Rectal smooth muscle tissue (tissue), 1 donor: ENCODE measurements around the gene HEATR5A.
A peak's percentile ranks its signal among the peaks of the same experiment; 100 is the strongest.
"Not testable (repeated sequence)": the region's sequence is repeated elsewhere in the genome, so short reads cannot be mapped to it uniquely, and the experiment has no call there.

ENCODE experiments used
- H3K27ac ChIP-seq: one replicate; pipeline ENCODE4 v1.7.0; 2013; ENCODE audit warnings: low read depth, low read length, inconsistent platforms
- H3K27me3 ChIP-seq: one replicate; pipeline ENCODE4 v1.7.0; 2013; ENCODE audit warnings: low read length; ENCODE audit not compliant: control insufficient read depth, insufficient read depth
- H3K36me3 ChIP-seq: one replicate; pipeline ENCODE4 v1.7.0; 2013; ENCODE audit warnings: low read length; ENCODE audit not compliant: control insufficient read depth, insufficient read depth
- H3K4me1 ChIP-seq: one replicate; pipeline ENCODE4 v1.7.0; 2013; ENCODE audit warnings: low read length; ENCODE audit not compliant: control insufficient read depth, insufficient read depth
- H3K4me3 ChIP-seq: one replicate; pipeline ENCODE4 v1.7.0; 2013; ENCODE audit warnings: low read length
- H3K9ac ChIP-seq: one replicate; pipeline ENCODE4 v1.7.0; 2013; ENCODE audit warnings: low read length

The HEATR5A gene

GRCh38 chr14:31420319-31421111 is at the start of gene HEATR5A:
Gene HEATR5A (minus strand): TSS chr14:31420550. CDS start chr14:31402975, 17,575 bp downstream.
- H3K27ac ChIP-seq, result peak within 1 kb of the TSS; percentile 63
- no peaks in the 10 kb centered on the region for H3K27me3 ChIP-seq
- peak within 1 kb of the TSS; percentile 75 for H3K4me3 ChIP-seq
- H3K9ac ChIP-seq, result peak within 1 kb of the TSS; percentile 87
- peaks cover 8% of the 10 kb centered on the region for H3K4me1 ChIP-seq
- no peaks in the 10 kb centered on the region for H3K36me3 ChIP-seq

DNA sequence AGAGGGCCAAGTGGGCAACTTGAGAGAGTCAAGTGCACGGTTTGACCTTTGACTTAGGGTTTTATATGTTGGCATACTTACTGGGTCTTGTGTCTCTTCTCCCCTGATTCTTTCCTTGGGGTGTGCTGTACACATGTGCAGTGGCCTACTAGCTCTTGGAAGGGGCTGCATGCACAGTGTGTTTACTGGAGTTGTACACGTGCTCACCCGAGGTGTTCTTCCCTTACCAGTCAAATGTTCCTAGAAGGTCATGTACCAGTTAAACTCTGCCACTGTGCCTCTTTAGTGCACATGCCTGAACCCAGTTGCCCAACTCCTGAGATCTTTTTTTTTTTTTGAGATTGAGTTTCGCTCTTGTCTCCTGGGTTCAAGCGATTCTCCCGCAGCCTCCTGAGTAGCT is 46.2 kb upstream of the HEATR5A start:
- peaks cover 3% of the 10 kb centered on the region for H3K4me1 ChIP-seq
- H3K4me3 ChIP-seq, result no peak overlapping the region

DNA sequence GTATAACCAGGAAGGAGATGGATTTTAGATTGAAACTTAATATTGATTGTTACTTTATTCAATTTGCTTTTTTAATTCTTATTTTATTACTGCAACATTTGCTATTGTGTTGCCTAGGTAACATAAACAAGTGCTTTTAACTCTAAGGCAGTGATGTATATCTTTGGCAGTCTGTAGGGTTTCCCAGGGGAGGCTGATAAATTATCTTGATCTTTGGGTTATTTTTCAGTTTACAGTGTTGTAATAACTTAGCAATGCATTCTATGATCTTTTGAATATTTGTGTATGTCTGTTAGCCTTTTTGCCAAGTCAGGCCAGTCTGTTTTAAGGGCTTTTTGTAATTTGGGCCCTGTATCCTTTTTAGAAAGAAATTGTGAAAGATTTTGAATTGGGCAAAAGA is 44.8 kb upstream of the HEATR5A start:
- H3K36me3 ChIP-seq, result no peaks in the 10 kb centered on the region
- no peak overlapping the region for H3K27ac ChIP-seq
- H3K4me1 ChIP-seq, result peaks cover 3% of the 10 kb centered on the region
- H3K9ac ChIP-seq, result no peak overlapping the region
- no peak overlapping the region for H3K4me3 ChIP-seq
- no peaks in the 10 kb centered on the region for H3K27me3 ChIP-seq

More for the DNA sequence above, 46.2 kb upstream of the HEATR5A start:
- no peak overlapping the region for H3K9ac ChIP-seq
- no peaks in the 10 kb centered on the region for H3K36me3 ChIP-seq
- no peak overlapping the region for H3K27ac ChIP-seq
- H3K27me3 ChIP-seq, result no peaks in the 10 kb centered on the region

- not testable (repeated sequence) for H3K9ac ChIP-seq, H3K27ac ChIP-seq, H3K4me1 ChIP-seq, H3K36me3 ChIP-seq, H3K4me3 ChIP-seq, H3K27me3 ChIP-seq
Observed at GRCh38 chr14:31462450-31462849, 42.1 kb upstream of the HEATR5A start.

DNA sequence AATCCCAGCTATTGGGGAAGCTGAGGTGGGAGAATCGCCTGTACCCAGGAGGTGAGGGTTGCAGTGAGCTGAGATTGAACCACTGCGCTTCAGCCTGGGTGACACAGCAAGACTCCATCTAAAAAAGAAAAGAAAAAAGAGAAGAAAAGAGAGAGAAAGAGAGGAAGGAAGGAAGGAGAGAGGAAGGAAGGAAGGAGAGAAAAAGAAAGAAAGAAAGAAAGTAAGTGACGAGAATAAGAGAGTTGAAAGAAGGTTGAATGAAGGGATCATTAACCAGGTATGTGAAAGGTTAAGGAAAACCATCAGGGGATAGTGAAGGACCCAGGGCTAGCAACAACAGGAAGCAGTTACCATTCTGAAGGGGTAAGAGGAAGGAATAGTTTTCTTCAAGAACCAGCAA is 41.2 kb upstream of the HEATR5A start:
- peaks cover 3% of the 10 kb centered on the region for H3K4me1 ChIP-seq
- H3K4me3 ChIP-seq, result no peak overlapping the region
- H3K27me3 ChIP-seq, result no peaks in the 10 kb centered on the region
- no peak overlapping the region for H3K9ac ChIP-seq
- no peak overlapping the region for H3K27ac ChIP-seq
- no peaks in the 10 kb centered on the region for H3K36me3 ChIP-seq

DNA sequence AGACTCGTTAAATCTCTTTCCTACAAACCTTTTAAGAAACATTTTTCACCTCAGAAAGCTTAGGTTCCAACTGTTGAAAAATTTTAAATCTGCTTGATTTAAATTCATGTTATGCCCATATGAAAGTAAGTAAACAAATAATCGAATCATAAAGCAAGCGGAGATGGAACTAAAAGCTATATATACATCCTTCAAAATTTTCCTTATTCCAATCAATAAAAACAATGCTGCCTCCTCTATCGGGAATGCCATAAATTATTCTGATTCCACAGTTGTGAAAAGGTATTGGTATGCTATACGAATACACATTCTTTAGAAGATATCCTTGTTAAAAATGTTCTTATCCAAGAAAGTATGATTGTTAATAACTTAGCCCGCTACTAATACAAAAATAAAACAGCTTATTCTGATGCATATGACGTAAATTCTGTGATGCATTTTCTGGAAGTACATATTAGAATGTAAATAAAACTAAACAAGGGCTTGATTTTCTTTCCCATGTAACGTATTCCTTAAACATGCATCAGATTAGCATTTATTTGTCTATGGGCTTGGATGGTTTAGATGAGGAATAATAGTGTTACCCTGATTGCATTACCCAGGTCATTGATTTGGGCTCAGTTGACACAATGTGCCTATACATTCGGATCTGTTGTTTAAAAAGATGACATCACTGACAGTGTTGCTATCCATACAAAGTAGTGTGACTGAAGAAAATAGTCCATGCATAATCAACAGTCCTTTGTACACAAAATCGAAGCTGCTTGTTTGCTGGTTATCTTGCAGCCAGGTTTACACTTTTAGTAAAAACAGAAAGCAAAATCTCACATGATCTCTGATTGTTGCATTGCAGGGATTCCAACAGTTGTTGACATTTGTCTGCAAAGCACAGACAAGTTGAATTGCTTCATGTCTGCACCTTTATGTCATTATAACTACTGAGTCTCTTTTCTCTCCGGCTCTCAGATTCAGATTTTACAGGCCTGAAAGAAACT is 37.6 kb upstream of the HEATR5A start:
- H3K4me1 ChIP-seq, result no peaks in the 10 kb centered on the region
- peak overlapping the region; percentile 78 for H3K4me3 ChIP-seq
- no peak overlapping the region for H3K9ac ChIP-seq
- no peaks in the 10 kb centered on the region for H3K27me3 ChIP-seq
- H3K27ac ChIP-seq, result peak overlapping the region; percentile 84
- no peaks in the 10 kb centered on the region for H3K36me3 ChIP-seq

GRCh38 chr14:31456841-31457664 is 36.7 kb upstream of the HEATR5A start, which contains the start of gene DTD2:
Gene DTD2 (minus strand): TSS chr14:31457506. CDS start chr14:31457393, 113 bp downstream.
- Histone ChIP-seq H3K27ac (peak within 1 kb of the TSS; percentile 84), H3K36me3 (no peaks in the 10 kb centered on the region), H3K9ac (peak within 1 kb of the TSS; percentile 82), H3K4me1 (no peaks in the 10 kb centered on the region), H3K27me3 (no peaks in the 10 kb centered on the region), H3K4me3 (peak within 1 kb of the TSS; percentile 78)

DNA sequence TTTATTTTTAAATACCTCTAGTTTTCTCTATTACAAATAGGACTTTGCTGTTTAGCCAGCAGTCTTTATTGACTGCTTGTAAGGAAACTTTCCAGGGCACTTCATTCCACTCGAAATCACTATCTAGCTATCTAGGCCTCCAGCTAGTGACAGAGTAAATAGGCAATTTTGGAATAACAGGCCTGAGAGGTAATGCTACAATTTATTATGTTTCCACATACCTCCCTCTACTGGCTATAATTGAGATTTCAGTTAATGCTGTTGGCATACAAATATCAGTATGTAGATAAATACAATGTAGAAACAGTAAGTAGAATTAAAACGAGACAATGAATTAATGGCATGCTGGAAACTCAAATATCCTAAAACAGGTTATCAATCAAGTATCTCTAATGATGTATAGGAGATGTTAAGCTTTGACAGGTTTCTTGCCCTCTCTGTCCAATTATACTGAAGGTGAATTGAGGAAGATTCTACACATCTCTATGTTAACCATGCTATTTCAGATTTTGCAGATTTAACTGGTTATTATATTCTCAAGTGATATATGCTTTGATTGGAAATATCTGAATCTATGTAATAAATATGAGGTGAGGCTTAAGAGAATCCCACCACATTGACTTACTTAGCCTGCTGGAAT is 29.7 kb upstream of the HEATR5A start:
- H3K4me1 ChIP-seq, result no peaks in the 10 kb centered on the region
- no peak overlapping the region for H3K4me3 ChIP-seq
- no peaks in the 10 kb centered on the region for H3K36me3 ChIP-seq
- H3K27ac ChIP-seq, result no peak overlapping the region
- H3K27me3 ChIP-seq, result no peaks in the 10 kb centered on the region
- no peak overlapping the region for H3K9ac ChIP-seq

- Histone ChIP-seq H3K27ac (no peak overlapping the region), H3K36me3 (no peaks in the 10 kb centered on the region), H3K4me1 (no peaks in the 10 kb centered on the region), H3K27me3 (no peaks in the 10 kb centered on the region), H3K4me3 (no peak overlapping the region), H3K9ac (no peak overlapping the region)
Observed at GRCh38 chr14:31449136-31449535, 28.8 kb upstream of the HEATR5A start.

- Histone ChIP-seq H3K9ac (no peak overlapping the region), H3K27ac (no peak overlapping the region), H3K36me3 (no peaks in the 10 kb centered on the region), H3K4me3 (no peak overlapping the region), H3K4me1 (no peaks in the 10 kb centered on the region), H3K27me3 (no peaks in the 10 kb centered on the region)
Observed at GRCh38 chr14:31445703-31446102, 25.4 kb upstream of the HEATR5A start.

DNA sequence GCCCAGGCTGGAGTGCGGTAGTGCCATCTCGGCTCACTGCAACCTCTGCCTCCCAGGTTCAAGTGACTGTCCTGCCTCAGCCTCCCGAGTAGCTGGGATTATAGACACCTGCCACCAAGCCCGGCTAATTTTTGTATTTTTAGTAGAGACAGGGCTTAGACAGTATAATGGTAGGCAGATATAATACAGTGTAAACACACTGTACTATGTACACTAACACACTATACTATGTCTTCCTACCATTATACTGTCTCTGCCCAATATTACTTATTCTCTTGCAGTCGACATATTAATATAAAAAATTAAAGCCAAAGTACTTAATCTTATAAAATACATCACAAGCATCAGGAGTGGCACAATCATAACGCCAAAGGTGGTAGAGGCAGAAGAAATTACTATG is 21.9 kb upstream of the HEATR5A start:
- Histone ChIP-seq H3K27ac (no peak overlapping the region), H3K4me1 (no peaks in the 10 kb centered on the region), H3K27me3 (no peaks in the 10 kb centered on the region), H3K4me3 (no peak overlapping the region), H3K36me3 (no peaks in the 10 kb centered on the region), H3K9ac (no peak overlapping the region)
